ENCODE data around the gene GMDS. TPM values are rescaled to one million over a fixed set of nuclear protein-coding genes. Genes with fewer than 3 reads are reported as not detected.

Gene GMDS
- total and polyA plus RNA-seq, 2 donors (not counting 1 experiment from before 2014, with no cell fraction given), result 11.5 to 16.4 TPM

DNA sequence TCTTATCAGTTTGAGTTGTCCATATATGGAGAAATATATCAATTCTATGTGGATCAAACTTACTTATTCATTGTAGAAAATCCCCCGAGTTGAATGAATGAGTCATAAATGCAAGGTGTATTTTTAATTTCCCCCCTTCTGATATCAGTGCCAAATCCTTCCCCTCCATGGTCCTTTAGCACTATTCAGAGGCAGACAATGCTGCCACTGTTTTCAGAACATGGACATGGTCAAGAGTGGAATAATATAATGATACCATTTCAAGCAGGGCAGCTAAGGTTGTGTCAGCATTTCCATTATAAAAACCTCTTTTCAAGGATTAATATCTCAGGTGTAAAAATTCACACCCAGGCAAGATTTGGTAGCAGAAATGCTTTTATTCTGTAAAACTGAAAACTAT lies 391.6 kb downstream of the GMDS start:
- intact Hi-C loops (cut with micrococcal nuclease), result no loop called here
- H3K27me3 ChIP-seq (replicated peaks in 1 of 4; ENCODE audit: control extremely low read depth in 1 of 4, control insufficient read depth in 3 of 4, insufficient read depth in 4 of 4, low read length in 3 of 4), result no peaks in the 10 kb centered on the region
- H3K9ac ChIP-seq (ENCODE audit: low read length), result no peak overlapping the region
- H3K9me3 Mint-ChIP-seq (ENCODE audit: insufficient read depth), result no peaks in the 10 kb centered on the region
- no peaks in the 10 kb centered on the region for H3K9me3 ChIP-seq (ENCODE audit: control extremely low read depth in 1 of 3, control insufficient read depth in 2 of 3, insufficient read depth in 1 of 3, low read length in 2 of 3)
- peaks cover 30% of the 10 kb centered on the region for H3K4me1 Mint-ChIP-seq
- H3K4me2 ChIP-seq (replicated peaks; ENCODE audit: low read depth, low read length, poor library complexity, severe bottlenecking), result no peak overlapping the region
- no CpG with 5 or more reads among the region's 1 CpG for WGBS (ENCODE audit: insufficient coverage)
- H2AFZ ChIP-seq (ENCODE audit: insufficient read depth, low read depth, low read length, poor library complexity, severe bottlenecking), result no peak overlapping the region
- TF ChIP-seq EZH2 (IDR thresholded peaks at IDR 0.05; ENCODE audit: borderline replicate concordance, insufficient read depth, low read depth, low read length, poor library complexity, severe bottlenecking) (no peak), CTCF (IDR thresholded peaks at IDR 0.05) (no peak)
- H3K27me3 Mint-ChIP-seq, result no peaks in the 10 kb centered on the region
- H3K4me3 ChIP-seq (ENCODE audit: control extremely low read depth in 1 of 5, extremely low read depth in 1 of 5, insufficient read depth in 1 of 5, low read depth in 2 of 5, low read length in 4 of 5), result no peak overlapping the region
- DNase-seq (no peak), ATAC-seq (ENCODE audit: low read depth) (no peak)
- H3K4me3 Mint-ChIP-seq, result no peak overlapping the region
- CTCF ChIA-PET, result no interaction called here
- no peaks in the 10 kb centered on the region for H4K20me1 ChIP-seq (ENCODE audit: control insufficient read depth, insufficient read depth, low read length, poor library complexity, severe bottlenecking)
- POLR2A ChIA-PET, result no interaction called here
- no peak overlapping the region for H3K27ac Mint-ChIP-seq
- peaks cover 24 to 25% of the 10 kb centered on the region in 2 donors for H3K4me1 ChIP-seq (ENCODE audit: control insufficient read depth in 2 of 2, insufficient read depth in 2 of 2, low read length in 2 of 2)
- H3K36me3 ChIP-seq (replicated peaks in 1 of 2; ENCODE audit: control extremely low read depth in 1 of 2, control insufficient read depth in 1 of 2, extremely low read depth in 1 of 2, insufficient read depth in 2 of 2, low read length in 1 of 2), result no peaks in the 10 kb centered on the region
- H3K79me2 ChIP-seq (ENCODE audit: control insufficient read depth, insufficient read depth, low read length), result no peaks in the 10 kb centered on the region
- no peak overlapping the region for H3K27ac ChIP-seq (ENCODE audit: low read length in 2 of 2)

DNA sequence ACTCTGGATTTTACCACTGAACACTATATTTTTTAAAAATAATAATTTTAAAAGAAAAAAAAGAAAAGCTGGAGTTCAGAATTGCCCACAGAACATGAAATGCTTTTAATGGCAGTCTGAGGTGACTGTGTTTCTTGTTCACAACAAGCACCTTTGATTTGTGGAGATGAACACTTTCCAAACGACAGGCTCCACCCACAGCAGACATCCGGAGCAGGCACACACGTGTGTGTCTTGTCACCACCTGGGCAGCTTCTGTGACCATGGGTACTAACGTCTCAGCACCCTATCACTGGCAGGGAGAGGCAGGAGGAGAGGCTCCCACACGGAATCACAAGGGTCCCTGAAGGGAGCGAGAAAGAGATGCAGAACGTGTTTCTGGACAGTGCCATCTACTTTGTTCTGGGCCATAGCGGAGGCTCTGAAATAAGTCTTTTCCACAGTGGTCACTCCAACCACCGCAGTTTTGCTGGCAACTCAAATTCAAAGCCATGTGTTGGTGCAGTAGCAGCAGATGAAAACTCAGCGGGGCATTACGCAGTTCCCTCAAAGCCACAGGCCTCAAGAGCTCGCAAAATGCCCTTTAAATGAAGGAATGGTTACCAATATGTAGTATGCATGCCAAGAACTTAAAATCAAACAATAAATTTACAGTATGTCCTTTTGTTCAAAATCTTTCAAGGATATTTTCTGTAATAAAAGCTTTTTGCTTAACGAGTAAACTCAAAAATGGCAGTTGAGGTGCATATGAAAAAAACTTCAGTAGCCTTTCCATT lies 393.5 kb downstream of the GMDS start:
- peaks cover 26% of the 10 kb centered on the region for H3K4me1 Mint-ChIP-seq
- intact Hi-C loops (cut with micrococcal nuclease), result no loop called here
- no peak overlapping the region for H3K4me3 Mint-ChIP-seq
- DNase-seq (no peak), ATAC-seq (ENCODE audit: low read depth) (no peak)
- no peaks in the 10 kb centered on the region for H3K27me3 Mint-ChIP-seq
- no peaks in the 10 kb centered on the region for H3K9me3 Mint-ChIP-seq (ENCODE audit: insufficient read depth)
- ChIA-PET POLR2A (no interaction called here), CTCF (no interaction called here)
- H3K4me2 ChIP-seq (replicated peaks; ENCODE audit: low read depth, low read length, poor library complexity, severe bottlenecking), result no peak overlapping the region
- H3K36me3 ChIP-seq (replicated peaks in 1 of 2; ENCODE audit: control extremely low read depth in 1 of 2, control insufficient read depth in 1 of 2, extremely low read depth in 1 of 2, insufficient read depth in 2 of 2, low read length in 1 of 2), result no peaks in the 10 kb centered on the region
- TF ChIP-seq CTCF (IDR thresholded peaks at IDR 0.05) (no peak), EZH2 (IDR thresholded peaks at IDR 0.05; ENCODE audit: borderline replicate concordance, insufficient read depth, low read depth, low read length, poor library complexity, severe bottlenecking) (no peak)
- H3K27me3 ChIP-seq (replicated peaks in 1 of 4; ENCODE audit: control extremely low read depth in 1 of 4, control insufficient read depth in 3 of 4, insufficient read depth in 4 of 4, low read length in 3 of 4), result no peaks in the 10 kb centered on the region
- 92% methylated on average over 9 of the region's 13 CpGs for WGBS (ENCODE audit: insufficient coverage)
- no peak overlapping the region for H3K27ac ChIP-seq (ENCODE audit: low read length in 2 of 2)
- no peak overlapping the region for H3K9ac ChIP-seq (ENCODE audit: low read length)
- no peaks in the 10 kb centered on the region for H3K79me2 ChIP-seq (ENCODE audit: control insufficient read depth, insufficient read depth, low read length)
- peaks cover 18 to 19% of the 10 kb centered on the region in 2 donors for H3K4me1 ChIP-seq (ENCODE audit: control insufficient read depth in 2 of 2, insufficient read depth in 2 of 2, low read length in 2 of 2)
- no peaks in the 10 kb centered on the region for H4K20me1 ChIP-seq (ENCODE audit: control insufficient read depth, insufficient read depth, low read length, poor library complexity, severe bottlenecking)
- no peak overlapping the region for H2AFZ ChIP-seq (ENCODE audit: insufficient read depth, low read depth, low read length, poor library complexity, severe bottlenecking)
- no peak overlapping the region for H3K4me3 ChIP-seq (ENCODE audit: control extremely low read depth in 1 of 5, extremely low read depth in 1 of 5, insufficient read depth in 1 of 5, low read depth in 2 of 5, low read length in 4 of 5)
- no peaks in the 10 kb centered on the region for H3K9me3 ChIP-seq (ENCODE audit: control extremely low read depth in 1 of 3, control insufficient read depth in 2 of 3, insufficient read depth in 1 of 3, low read length in 2 of 3)
- no peak overlapping the region for H3K27ac Mint-ChIP-seq
